GM21447 (cell line): ENCODE results near the gene DYRK3.
A peak's percentile ranks its signal among the peaks of the same experiment; 100 is the strongest.

Source experiments
- ATAC-seq: cut with Tn5 transposase; IDR thresholded peaks from one replicate; pipeline ENCODE4 v1.9.1; 2021; ENCODE audit not compliant: unreplicated experiment

Gene DYRK3

DNA sequence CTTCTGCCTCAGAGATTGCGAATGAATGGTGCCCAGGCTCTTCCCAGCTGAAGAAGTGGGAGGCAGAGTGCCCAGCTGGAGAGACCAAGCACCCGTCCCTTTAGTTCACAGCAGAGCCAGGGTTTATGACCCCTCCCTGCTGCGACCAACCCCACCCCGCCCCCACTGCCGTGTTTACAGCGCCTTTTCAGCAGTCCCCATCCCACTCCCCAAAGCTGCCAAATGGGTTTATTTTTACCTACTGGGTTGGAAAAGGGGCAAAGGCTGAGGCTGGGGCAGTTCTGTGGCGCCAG, 23.6 kb downstream of the DYRK3 start:
- no peak for ATAC-seq

DNA sequence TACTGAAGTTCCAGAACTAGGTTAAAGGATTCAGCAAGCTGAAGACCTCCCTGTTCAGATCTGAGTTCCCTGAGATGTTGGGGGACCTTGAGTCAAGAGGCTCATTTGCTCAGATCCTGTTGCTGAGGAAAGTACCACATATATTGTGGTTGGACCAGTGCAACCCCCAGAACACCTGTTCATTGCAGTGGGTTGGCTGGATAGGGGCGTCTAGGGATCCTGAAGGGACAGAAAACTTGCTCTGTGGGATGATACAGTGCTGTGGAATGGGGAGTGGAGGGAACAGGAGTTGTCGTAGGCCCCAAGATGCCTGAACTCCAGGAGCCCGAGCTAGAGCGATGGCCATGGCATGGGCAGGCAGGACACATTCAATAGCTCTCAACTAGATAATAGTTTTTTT, 24.8 kb downstream of the DYRK3 start:
- ATAC-seq: no peak

DNA sequence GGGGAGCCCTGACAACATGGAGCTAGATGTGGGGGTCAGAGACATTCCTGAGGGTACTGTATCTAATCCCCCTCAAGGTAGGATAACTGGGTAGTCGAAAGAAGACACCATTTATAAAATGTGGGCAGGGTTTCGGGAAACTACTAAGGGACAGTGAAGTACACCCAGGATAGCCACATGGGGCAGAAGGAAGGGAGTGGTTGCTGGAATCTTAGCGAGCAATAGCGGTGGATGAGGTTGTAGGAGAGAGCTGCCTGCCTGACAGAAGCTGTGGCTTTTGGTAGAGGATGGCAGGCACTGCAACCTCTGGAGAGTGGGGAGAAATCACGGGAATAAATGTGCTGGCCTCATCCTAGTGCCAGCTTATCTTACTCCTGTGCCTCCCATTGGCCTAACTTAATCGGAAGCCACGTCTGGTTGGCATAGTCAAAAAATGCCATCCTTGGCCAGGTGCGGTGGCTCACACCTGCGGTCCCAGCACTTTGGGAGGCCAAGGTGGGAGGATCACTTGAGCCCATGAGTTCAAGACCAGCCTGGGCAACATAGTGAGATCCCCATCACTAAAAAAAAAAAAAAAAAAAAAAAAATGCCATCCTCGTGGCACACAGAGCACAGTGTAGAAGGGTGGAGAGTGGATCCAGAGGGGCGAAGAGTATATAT, 26.0 kb downstream of the DYRK3 start:
- ATAC-seq: no peak

DNA sequence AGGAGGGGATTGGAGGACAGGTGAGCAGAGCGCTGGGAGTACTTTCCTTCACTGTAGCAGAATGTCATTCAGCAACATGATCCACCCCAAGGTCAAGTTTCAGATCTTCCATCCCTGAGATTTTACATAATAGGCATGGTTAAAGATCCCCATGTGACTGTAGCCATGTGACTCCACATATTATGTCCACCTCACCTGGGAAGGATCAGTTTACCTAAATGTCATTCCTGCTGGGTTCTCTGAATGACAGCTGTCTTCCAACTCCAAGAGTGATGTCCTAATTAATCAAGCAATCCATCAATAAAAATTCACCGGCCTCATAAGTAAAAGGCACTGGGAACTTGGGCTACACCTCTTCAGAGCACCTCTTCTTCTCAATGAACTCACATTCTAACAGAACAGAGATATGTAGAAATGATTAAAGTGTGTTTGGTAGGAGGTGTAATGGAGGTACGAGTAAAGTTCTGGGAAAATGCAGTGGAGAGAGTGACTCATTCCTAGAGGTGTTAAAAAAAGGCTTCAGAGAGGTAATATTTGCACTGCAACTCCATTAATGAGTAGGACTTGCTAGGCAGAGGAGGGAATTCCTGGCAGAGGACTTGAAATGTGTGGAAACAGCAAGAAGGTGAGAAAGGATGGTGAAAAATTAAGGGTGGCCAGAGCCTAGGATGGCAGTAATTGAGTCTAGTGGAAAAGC, 27.2 kb downstream of the DYRK3 start:
- ATAC-seq: no peak

DNA sequence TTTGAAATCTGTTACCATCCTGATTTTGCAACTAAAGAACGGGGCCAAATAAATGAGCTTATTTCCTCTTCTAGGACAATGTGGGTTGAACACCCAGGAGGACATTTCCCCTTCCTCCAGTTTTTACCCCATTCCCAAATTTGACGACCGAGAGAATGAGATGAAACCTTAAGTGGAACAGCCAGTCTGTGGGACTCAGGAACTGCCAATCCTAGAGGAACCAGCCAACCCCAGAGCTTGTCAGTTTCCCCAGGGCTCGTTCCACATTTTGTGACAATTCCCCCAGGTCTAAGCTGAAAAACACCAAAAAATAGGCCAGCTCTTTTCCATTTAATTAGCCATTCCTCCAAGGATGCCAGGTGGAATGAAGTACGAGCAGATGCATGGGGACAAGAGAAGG, 28.0 kb downstream of the DYRK3 start:
- no peak for ATAC-seq

DNA sequence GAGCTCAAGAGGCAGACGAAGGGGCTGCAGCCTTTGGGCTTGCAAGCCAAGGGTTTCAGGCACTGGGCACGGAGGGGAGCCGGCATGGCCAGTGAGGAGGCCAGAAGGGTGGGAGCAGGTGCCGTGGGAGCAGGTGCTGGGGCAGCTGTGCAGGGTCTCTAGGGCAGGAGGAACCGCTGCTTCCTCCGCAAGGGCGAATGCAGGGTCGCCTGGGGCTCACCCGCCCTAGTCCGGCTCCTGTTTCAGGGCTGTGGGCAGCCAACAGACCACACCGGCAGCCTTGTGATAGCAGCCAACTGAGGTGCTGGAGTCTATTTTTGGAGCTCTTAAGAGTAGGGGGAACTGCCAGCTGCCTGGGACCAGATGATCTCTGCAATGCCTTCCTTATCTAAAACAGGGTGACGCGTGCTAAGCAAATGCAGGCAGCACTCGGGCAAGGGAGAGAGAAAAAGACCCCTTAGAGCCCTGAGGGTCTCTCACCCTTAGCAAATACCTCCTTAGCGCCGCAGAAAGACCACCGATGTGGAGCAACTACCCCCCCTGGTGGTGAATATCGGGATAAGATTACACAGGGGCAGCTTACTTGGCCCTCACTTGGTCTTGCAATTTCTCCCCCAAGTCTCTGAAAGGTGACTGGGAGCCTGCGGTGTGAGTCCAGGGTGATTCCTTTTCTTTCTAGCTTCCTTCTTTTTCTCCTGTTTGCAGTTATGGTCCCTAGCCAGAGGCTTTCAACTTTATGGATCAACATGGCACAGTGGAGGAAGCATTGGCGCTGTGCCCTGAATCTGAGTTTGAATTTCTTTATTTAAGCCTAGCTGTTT, 28.7 kb downstream of the DYRK3 start:
- ATAC-seq: peak; percentile 78

DNA sequence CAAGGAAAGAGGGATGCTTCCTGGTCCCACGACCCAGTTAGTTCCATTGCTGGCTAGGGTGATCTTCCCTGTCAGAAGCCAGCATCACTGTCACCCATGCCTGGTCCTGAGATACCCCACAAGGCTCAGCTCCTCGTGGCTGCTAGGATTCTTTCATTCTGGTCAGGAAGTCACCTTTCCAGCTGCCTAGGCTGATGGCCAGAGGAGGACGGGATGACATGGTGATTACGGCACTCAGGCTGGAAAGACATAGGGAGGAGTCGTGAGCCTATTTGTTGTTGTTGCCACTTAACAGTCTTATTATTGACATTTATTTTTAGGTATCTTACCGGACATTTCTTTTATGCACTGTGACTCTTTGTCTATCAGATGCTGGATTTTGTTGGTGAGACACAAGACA, 29.4 kb downstream of the DYRK3 start:
- ATAC-seq: no peak

DNA sequence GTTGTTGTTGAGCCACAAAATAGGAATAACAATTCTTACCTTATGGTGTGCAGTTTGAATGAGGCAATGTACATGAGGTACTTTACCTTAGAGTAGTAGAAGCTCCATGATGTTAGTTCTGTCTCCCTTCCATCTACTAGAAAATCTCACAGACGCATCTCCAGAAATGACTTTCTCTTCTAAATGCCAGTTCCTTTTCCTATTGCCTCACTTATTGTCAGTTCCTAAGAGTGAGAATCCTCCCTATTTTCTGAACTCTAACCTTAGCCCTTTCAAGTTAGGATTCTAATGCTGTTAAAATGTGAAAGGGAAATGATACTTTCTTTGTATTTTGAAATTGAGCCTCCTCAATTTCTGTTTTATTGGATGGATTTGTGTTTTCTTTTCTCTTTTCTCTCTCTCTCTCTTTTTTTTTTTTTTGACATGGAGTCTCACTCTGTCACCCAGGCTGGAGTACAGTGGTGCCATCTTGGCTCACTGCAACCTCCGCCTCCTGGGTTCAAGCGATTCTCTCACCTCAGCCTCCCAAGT, 30.8 kb downstream of the DYRK3 start:
- ATAC-seq: no peak

DNA sequence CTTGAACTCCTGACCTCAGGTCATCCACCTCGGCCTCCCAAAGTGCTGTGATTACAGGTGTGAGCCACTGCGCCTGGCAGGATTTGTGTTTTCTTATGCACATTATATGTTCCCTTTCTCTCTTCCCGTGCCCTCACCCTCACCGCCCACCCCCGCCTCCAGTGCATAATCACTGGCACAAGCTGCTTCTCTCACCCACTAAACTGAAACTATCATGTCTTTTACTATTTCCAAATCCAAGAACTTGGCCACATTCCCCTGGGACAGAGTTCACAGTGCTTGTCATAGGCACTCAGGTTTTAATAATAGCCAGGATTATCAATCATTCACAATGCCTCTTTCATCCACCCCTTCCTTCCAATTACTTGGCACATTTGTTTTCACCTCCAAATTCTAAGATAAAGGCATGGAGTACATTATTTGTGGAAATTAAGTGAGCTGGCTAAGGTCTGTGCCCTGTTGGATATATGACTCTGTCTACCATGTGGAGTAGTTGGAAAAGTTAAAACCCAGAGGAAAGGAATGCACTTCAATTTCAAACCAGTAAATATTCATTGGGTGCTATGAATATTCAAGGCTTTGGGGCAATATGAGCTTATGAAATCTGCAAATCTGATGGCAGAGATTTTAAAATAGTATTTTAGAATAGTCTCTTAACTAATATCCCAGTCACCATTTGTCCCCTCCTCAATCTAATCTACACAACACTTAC, 31.8 kb downstream of the DYRK3 start:
- ATAC-seq: no peak

DNA sequence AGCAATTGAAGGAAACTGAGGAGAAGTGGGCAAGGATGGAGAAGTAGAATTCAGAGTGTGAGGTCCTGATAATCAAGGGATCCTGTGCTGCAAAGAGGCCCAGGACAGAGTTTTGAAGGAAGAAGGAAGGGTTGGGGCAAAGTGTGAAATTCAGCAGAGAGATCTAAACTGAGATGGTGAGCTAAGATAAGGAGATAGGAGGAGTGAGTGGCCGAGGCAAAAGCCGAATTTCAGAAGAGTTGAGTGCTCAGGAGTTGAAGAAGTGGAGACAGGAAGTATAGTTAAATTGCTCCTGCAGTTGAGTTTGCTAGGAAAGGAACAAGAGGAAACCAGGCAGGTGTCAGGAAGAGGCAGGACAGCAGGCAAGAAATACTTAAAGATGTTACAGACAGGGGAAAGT, 33.0 kb downstream of the DYRK3 start:
- ATAC-seq: no peak

DNA sequence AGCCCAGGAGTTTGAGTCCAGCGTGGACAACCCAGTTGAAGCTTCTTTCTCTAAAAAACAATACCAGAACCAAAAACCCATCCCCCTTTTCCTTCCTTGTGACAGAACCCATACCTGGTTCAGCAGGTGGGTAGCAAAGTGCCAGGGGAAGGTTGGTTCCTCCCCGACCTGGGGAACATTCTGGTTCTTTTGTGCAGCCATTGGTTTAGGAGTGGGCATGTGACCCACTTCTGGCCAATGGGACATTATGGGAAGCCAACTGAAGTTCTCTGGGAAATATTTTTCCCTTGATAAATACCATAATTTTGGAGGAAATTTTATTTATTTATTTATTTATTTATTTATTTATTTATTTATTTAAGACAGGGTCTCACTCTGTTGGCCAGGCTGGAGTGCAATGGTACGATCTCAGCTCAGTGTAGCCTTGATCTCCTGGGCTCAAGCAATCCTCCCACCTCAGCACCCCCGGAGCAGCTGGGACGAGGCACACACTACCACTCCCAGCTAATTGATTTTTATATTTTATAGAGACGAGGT, 33.6 kb downstream of the DYRK3 start:
- no peak for ATAC-seq

DNA sequence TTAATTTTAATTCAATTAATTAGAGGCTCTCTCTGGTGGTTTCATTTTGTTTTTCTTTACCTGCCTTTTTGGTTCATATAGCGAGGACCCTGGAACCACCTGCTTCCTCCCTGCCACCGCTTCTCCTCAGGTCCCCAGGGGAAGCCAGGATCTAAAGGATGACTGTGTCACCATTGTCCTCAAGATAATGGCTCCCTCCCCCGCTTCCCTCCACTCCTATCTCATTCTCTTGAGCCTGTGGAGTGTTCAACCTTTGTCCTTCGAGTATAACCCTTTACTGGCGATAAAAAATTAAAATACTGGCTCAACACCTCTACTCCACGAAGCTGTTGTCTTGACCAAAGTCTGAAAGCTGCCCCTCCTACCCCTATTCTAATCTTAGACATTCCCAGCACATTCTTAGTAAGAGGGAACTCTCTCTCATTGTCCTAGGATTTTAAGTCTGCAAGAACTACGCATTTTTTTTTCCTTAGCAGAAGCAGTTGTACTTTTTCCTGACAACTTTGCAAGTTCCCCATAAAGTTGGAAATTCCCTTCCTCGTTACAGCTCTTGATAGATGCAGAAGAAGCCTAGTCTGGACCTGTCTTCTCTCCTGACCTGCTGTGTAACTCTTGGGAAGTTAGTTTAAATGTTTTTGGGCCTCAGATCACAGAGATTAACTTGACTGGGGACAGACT, 36.8 kb downstream of the DYRK3 start:
- no peak for ATAC-seq

DNA sequence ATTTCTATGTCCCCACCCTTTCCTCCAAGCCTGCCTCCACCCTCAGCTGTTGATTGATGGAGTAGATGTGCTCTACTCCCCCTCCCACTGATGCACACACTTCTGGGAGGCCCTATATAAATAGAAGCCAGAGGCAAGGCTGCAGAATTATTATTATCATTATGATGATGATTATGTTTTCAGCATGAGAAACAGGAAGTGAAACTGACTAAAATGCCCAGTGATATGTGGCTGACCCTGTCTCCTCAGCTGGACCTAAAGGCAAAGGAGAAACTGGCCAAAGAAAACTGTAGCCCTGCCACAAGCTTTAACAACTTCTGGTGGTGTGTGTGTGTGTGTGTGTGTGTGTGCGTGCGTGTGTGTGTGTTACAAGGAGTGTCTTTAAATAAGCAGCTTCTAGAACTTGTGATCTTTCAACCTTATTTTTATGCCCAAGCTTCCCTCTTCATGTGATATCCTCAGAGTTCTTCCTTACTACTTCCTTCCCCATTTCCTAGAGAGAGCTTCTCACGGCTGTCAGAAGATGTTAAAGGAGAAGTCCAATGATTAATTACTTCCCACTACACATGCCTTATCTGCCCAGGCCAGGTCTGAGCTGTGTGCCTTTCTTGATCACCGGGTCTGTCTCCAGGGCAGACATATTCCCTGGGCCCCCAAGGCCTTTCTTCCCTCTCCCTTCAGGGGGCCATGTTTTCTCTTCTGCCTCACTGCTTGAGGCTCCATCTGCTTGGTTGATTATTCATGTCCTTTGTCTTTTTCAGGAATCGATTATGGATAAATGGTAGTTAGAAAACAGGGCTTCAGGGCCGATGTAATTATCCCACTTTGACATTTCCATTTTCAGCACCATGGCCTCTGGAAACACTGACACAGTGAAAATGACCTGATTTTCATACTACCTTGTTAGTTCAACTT, 37.8 kb downstream of the DYRK3 start:
- ATAC-seq: no peak

DNA sequence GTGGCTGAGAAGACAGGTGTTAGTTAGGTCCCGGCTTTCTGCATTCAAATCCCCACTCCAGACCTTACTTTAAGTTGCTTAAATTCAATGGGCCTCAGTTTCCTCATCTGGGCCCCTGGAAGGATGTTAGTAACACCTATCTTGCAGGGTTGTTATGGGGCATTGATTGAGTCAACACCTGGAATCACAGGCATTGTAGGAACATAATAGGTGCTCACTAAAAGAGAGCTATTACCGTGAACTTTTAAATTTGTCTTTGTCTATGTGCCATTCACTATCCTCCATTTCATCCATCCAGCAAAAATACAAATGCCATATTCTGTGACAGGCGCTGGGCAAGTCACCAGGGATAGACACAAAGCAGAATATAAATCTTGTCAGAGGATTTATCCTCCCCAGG, 38.9 kb downstream of the DYRK3 start:
- ATAC-seq: no peak

DNA sequence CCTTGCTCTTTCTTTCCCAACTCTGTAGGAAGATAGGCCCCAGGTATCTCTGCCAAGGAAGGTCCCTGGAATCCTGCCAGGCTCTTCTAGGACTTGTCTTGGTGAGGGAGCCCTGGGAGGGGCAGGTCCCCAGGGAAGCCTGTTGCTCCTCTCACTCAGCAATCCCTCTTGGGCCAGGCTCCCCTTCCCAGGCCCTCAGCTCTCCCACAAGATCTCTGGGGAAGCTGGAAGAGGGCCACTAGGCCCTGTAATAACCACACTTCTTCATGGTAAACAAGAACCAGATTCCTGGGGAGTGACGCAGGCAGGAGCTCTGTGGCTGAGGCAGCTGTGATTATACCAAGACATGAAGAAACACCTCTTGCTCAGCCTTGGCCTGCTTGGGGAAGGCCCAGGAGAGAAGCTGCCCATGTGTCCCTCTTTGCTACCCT, 39.4 kb downstream of the DYRK3 start:
- no peak for ATAC-seq

DNA sequence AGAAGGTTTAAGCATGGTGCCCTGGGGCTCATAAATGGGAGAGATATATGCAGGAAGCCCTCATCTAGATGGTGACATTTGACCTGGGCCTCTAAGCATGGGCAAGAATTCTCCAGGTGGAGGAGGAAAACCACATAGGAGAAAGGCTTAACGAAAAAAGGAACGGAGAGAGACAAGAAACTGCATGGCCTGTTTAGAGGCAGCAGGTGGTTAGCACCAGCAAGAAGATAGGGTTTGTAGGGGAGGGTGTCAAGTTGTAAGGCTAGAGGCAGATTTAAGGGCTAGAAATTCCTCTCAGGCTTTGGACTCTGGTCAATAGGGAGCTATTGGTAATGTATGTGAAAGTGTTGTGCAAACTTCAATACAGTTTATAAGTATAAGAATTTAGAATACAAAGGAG, 41.2 kb downstream of the DYRK3 start:
- ATAC-seq: no peak

DNA sequence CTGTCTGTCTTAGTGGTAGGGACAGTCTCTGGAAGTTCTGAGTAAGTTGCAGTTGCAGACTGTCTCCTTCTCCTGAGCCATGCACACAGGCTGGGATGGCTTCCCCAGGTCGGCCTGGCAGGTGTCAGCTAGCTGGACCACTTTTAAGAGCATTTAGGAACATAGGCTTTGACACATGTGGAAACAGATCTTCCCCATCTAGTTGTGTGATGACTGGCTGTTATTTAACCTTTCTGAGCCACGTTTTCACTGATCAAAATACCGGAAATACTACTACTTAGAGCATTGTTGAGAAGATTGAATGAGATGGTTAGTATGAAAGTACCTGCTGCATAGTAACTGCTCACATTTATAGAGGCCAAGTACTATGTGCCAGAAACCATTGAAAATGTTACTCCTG, 43.2 kb downstream of the DYRK3 start:
- ATAC-seq: no peak

DNA sequence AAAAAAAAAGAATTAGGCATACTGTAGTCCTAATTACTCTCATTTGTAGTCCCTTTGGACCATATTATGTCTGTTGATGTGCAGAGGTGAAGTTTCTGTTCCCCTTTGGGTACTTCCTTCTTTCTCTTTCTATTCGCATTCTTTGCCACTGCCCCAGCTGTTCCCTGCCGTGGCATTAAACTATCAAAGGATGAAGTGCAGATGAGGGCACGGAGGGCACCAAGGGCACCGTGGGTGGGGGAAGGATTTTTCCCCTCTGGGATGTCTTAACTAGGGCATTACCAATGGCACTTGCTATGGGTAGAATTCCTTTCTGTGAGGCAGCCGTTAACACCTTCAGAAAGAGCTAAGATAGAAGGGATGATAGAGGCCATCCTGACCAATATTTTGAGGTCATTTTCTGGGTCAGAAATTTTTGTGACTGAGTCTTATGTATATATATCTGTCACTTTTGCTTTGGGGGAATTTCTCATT, 44.4 kb downstream of the DYRK3 start:
- peak; percentile 84 for ATAC-seq

DNA sequence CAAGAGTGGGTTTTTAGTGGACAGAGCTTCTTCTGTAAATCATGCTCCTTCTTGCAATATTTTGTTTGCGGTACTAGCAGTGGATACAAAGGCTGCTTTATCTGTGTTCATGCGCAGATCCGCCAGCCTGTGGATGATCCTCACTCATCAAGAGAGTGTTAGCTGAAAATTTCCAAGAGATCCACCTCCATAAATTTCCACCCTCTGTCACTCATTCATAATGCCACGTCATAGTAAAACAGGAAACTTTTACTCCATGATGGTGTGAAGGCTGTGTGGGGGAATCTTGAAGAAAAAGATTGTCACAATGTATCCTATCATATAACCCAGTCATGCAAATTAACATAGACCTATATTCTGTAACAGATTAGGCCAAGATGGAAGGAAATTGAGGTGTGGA, 44.9 kb downstream of the DYRK3 start:
- no peak for ATAC-seq
